Measurements from ENCODE around the gene CYP24A1. TPM values are rescaled to one million over a fixed set of nuclear protein-coding genes. Genes with fewer than 3 reads are reported as not detected.

The CYP24A1 gene
- total and polyA plus RNA-seq, 2 of the 13 experiments (the other 11 are each of a cell fraction or from before 2014, with no cell fraction given): 9.4 to 32.7 TPM

DNA sequence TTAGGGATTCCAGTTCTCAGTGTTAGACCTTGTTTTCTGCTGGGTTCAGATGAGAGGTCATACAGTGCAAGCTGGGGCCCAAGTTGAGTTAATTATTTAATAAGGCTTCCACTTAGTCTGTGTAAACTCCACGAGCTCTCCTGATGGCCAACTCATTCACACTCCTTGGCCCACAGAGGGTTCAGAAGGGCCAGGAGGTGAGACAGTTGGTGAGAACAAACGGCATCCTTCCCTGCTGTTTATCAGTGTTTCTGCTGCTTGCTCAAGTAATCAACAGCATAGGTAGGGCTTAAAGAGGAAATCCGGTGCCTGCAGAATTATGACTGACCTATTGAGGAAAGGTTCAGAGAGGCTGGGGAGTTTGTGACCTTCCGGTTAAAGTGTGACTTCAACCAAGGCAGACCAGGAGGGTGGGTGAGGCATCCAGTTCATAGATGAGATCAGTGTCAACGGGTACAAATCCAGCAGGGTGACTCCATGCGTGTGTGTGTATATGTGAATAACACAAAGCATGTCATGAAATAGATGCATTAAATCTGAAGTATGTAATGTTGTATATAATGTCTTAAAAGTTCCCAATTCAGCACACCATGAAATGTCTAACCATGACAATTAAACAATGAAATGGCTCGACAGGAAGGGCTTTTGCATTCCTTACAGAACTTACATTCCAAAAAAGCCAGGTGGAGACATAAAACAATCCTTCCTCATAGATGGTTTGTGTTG is 66.0 kb downstream of the CYP24A1 start (continued):
- TF ChIP-seq, protein P1, sequence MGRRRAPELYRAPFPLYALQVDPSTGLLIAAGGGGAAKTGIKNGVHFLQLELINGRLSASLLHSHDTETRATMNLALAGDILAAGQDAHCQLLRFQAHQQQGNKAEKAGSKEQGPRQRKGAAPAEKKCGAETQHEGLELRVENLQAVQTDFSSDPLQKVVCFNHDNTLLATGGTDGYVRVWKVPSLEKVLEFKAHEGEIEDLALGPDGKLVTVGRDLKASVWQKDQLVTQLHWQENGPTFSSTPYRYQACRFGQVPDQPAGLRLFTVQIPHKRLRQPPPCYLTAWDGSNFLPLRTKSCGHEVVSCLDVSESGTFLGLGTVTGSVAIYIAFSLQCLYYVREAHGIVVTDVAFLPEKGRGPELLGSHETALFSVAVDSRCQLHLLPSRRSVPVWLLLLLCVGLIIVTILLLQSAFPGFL (CRISPR knock-in tag; IDR thresholded peaks at IDR 0.05): no peak
- TF ChIP-seq GTF3A (CRISPR knock-in tag; conservative IDR thresholded peaks at IDR 0.05) (0 out of 2 replicates have a peak, but pooled peaks have one; percentile 73), ZHX1 (CRISPR knock-in tag; IDR thresholded peaks at IDR 0.05; ENCODE audit: low read depth) (peak; percentile 66; the same call in 1 of the 2 replicates), YEATS4 (CRISPR knock-in tag; IDR thresholded peaks at IDR 0.05; ENCODE audit: borderline replicate concordance) (peak; percentile 69; the same call in 1 of the 2 replicates), ZNF282 (IDR thresholded peaks at IDR 0.05; ENCODE audit: partially characterized antibody) (no peak), ZSCAN22 (CRISPR knock-in tag; IDR thresholded peaks at IDR 0.05) (no peak; the same call in 1 of the 2 replicates), HES4 (CRISPR knock-in tag; IDR thresholded peaks at IDR 0.05; ENCODE audit: borderline replicate concordance) (no peak), ZNF30 (CRISPR knock-in tag; IDR thresholded peaks at IDR 0.05) (no peak), STAT5B (CRISPR knock-in tag; IDR thresholded peaks at IDR 0.05) (0 out of 2 replicates have a peak, but pooled peaks have one; percentile 39), ATRX (CRISPR knock-in tag; IDR thresholded peaks at IDR 0.05; ENCODE audit: borderline replicate concordance) (no peak), ZNF747 (CRISPR knock-in tag; IDR thresholded peaks at IDR 0.05; ENCODE audit: borderline replicate concordance) (peak; percentile 65; the same call in 1 of the 2 replicates), DPF2 (CRISPR knock-in tag; IDR thresholded peaks at IDR 0.05; ENCODE audit: borderline replicate concordance, low read depth) (peak; percentile 98), EEA1 (CRISPR knock-in tag; IDR thresholded peaks at IDR 0.05; ENCODE audit: borderline replicate concordance) (no peak), MXD3 (CRISPR knock-in tag; IDR thresholded peaks at IDR 0.05) (peak; percentile 79)
- TF ChIP-seq, protein P2, sequence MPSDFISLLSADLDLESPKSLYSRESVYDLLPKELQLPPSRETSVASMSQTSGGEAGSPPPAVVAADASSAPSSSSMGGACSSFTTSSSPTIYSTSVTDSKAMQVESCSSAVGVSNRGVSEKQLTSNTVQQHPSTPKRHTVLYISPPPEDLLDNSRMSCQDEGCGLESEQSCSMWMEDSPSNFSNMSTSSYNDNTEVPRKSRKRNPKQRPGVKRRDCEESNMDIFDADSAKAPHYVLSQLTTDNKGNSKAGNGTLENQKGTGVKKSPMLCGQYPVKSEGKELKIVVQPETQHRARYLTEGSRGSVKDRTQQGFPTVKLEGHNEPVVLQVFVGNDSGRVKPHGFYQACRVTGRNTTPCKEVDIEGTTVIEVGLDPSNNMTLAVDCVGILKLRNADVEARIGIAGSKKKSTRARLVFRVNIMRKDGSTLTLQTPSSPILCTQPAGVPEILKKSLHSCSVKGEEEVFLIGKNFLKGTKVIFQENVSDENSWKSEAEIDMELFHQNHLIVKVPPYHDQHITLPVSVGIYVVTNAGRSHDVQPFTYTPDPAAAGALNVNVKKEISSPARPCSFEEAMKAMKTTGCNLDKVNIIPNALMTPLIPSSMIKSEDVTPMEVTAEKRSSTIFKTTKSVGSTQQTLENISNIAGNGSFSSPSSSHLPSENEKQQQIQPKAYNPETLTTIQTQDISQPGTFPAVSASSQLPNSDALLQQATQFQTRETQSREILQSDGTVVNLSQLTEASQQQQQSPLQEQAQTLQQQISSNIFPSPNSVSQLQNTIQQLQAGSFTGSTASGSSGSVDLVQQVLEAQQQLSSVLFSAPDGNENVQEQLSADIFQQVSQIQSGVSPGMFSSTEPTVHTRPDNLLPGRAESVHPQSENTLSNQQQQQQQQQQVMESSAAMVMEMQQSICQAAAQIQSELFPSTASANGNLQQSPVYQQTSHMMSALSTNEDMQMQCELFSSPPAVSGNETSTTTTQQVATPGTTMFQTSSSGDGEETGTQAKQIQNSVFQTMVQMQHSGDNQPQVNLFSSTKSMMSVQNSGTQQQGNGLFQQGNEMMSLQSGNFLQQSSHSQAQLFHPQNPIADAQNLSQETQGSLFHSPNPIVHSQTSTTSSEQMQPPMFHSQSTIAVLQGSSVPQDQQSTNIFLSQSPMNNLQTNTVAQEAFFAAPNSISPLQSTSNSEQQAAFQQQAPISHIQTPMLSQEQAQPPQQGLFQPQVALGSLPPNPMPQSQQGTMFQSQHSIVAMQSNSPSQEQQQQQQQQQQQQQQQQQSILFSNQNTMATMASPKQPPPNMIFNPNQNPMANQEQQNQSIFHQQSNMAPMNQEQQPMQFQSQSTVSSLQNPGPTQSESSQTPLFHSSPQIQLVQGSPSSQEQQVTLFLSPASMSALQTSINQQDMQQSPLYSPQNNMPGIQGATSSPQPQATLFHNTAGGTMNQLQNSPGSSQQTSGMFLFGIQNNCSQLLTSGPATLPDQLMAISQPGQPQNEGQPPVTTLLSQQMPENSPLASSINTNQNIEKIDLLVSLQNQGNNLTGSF (CRISPR knock-in tag; IDR thresholded peaks at IDR 0.05): no peak
- TF ChIP-seq, protein P3, sequence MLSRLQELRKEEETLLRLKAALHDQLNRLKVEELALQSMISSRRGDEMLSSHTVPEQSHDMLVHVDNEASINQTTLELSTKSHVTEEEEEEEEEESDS (CRISPR knock-in tag; IDR thresholded peaks at IDR 0.05; ENCODE audit: borderline replicate concordance): peak; percentile 58; the same call in 1 of the 2 replicates
- TF ChIP-seq, protein P4, sequence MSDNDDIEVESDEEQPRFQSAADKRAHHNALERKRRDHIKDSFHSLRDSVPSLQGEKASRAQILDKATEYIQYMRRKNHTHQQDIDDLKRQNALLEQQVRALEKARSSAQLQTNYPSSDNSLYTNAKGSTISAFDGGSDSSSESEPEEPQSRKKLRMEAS (IDR thresholded peaks at IDR 0.05): peak; percentile 82; the same call in 1 of the 2 replicates
